GM19467 (cell line): ENCODE data around the gene SPPL3.
A peak's percentile ranks its signal among the peaks of the same experiment; 100 is the strongest.
"Not testable (repeated sequence)": the region's sequence is repeated elsewhere in the genome, so short reads cannot be mapped to it uniquely, and the experiment has no call there.

Source experiments
- ATAC-seq: cut with Tn5 transposase; IDR thresholded peaks from one replicate; pipeline ENCODE4 v1.9.1; 2021; ENCODE audit warnings: mild to moderate bottlenecking, moderate library complexity; ENCODE audit not compliant: unreplicated experiment

The SPPL3 gene

GRCh38 chr12:120904197-120904773 is at the start of gene SPPL3:
SPPL3 (minus strand) TSS chr12:120904358; CDS start chr12:120903867, 491 bp downstream.
- ATAC-seq = peak; percentile 58

GRCh38 chr12:120950807-120951206 is 46.6 kb upstream of the SPPL3 start:
- no peak for ATAC-seq

- not testable (repeated sequence) for ATAC-seq
Observed at GRCh38 chr12:120950260-120950799, 46.2 kb upstream of the SPPL3 start.

- ATAC-seq = not testable (repeated sequence)
Observed at GRCh38 chr12:120945516-120945915, 41.4 kb upstream of the SPPL3 start.

GRCh38 chr12:120944645-120945217 is 40.6 kb upstream of the SPPL3 start:
- ATAC-seq = no peak

- ATAC-seq = no peak
Observed at GRCh38 chr12:120943482-120943881, 39.3 kb upstream of the SPPL3 start.

- ATAC-seq = no peak
Observed at GRCh38 chr12:120941846-120942405, 37.8 kb upstream of the SPPL3 start.

GRCh38 chr12:120941412-120941811 is 37.3 kb upstream of the SPPL3 start:
- no peak for ATAC-seq

GRCh38 chr12:120940799-120941198 is 36.6 kb upstream of the SPPL3 start:
- ATAC-seq = no peak

- no peak for ATAC-seq
Observed at GRCh38 chr12:120940006-120940405, 35.8 kb upstream of the SPPL3 start.

GRCh38 chr12:120939523-120939922 is 35.4 kb upstream of the SPPL3 start:
- ATAC-seq = no peak

- no peak for ATAC-seq
Observed at GRCh38 chr12:120938496-120938895, 34.3 kb upstream of the SPPL3 start.

- ATAC-seq = no peak
Observed at GRCh38 chr12:120936197-120936596, 32.0 kb upstream of the SPPL3 start.

- no peak for ATAC-seq
Observed at GRCh38 chr12:120933786-120934185, 29.6 kb upstream of the SPPL3 start.

GRCh38 chr12:120932956-120933526 is 28.9 kb upstream of the SPPL3 start:
- ATAC-seq = no peak

GRCh38 chr12:120932058-120932457 is 27.9 kb upstream of the SPPL3 start:
- ATAC-seq = no peak

GRCh38 chr12:120930032-120930431 is 25.9 kb upstream of the SPPL3 start:
- no peak for ATAC-seq

- ATAC-seq = no peak
Observed at GRCh38 chr12:120928864-120929652, 24.9 kb upstream of the SPPL3 start.

GRCh38 chr12:120925740-120926563 is 21.8 kb upstream of the SPPL3 start:
- ATAC-seq = no peak

- no peak for ATAC-seq
Observed at GRCh38 chr12:120922279-120922678, 18.1 kb upstream of the SPPL3 start.
